ENCODE measurements around the gene NKAIN4.

GRCh38 chr20:63261060-63261794 lies 7.0 kb upstream of the NKAIN4 start:
- TF ChIP-seq CTCF (IDR thresholded peaks at IDR 0.05; ENCODE audit: poor library complexity) (no peak), EZH2 (IDR thresholded peaks at IDR 0.05; ENCODE audit: borderline replicate concordance) (no peak)
